ENCODE data around the gene PPIF.

PPIF gene

GRCh38 chr10:79379512-79380124 lies 32.3 kb downstream of the PPIF start:
- peak overlapping the region; percentile 71 for H3K9ac ChIP-seq (ENCODE audit: low read length)
- no peaks in the 10 kb centered on the region for H3K9me3 ChIP-seq (ENCODE audit: control insufficient read depth, low read length)
- no peaks in the 10 kb centered on the region for H3K27me3 ChIP-seq (replicated peaks; ENCODE audit: control insufficient read depth, insufficient read depth, low read length)
- no peak for DNase-seq (ENCODE audit: low read depth)
- peak overlapping the region; percentile 36 for H3K4me3 ChIP-seq (ENCODE audit: low read length)
- H3K4me1 ChIP-seq (ENCODE audit: control insufficient read depth, insufficient read depth, low read length): peaks cover 53% of the 10 kb centered on the region
- H3K36me3 ChIP-seq (ENCODE audit: control insufficient read depth, insufficient read depth, low read length, severe bottlenecking): peaks cover 6% of the 10 kb centered on the region

GRCh38 chr10:79380125-79380945 lies 33.1 kb downstream of the PPIF start:
- no peaks in the 10 kb centered on the region for H3K9me3 ChIP-seq (ENCODE audit: control insufficient read depth, low read length)
- DNase-seq (ENCODE audit: low read depth): peak; percentile 84
- H3K36me3 ChIP-seq (ENCODE audit: control insufficient read depth, insufficient read depth, low read length, severe bottlenecking): peaks cover 13% of the 10 kb centered on the region
- peaks cover 46% of the 10 kb centered on the region for H3K4me1 ChIP-seq (ENCODE audit: control insufficient read depth, insufficient read depth, low read length)
- peak overlapping the region; percentile 36 for H3K4me3 ChIP-seq (ENCODE audit: low read length)
- H3K27me3 ChIP-seq (replicated peaks; ENCODE audit: control insufficient read depth, insufficient read depth, low read length): no peaks in the 10 kb centered on the region
- peak overlapping the region; percentile 71 for H3K9ac ChIP-seq (ENCODE audit: low read length)

GRCh38 chr10:79380946-79381721 lies 33.9 kb downstream of the PPIF start:
- H3K36me3 ChIP-seq (ENCODE audit: control insufficient read depth, insufficient read depth, low read length, severe bottlenecking): peaks cover 21% of the 10 kb centered on the region
- H3K27me3 ChIP-seq (replicated peaks; ENCODE audit: control insufficient read depth, insufficient read depth, low read length): no peaks in the 10 kb centered on the region
- H3K9ac ChIP-seq (ENCODE audit: low read length): peak overlapping the region; percentile 71
- peaks cover 43% of the 10 kb centered on the region for H3K4me1 ChIP-seq (ENCODE audit: control insufficient read depth, insufficient read depth, low read length)
- DNase-seq (ENCODE audit: low read depth): peak; percentile 21
- no peak overlapping the region for H3K4me3 ChIP-seq (ENCODE audit: low read length)
- H3K9me3 ChIP-seq (ENCODE audit: control insufficient read depth, low read length): no peaks in the 10 kb centered on the region

GRCh38 chr10:79381804-79382221 lies 34.5 kb downstream of the PPIF start:
- H3K27me3 ChIP-seq (replicated peaks; ENCODE audit: control insufficient read depth, insufficient read depth, low read length): no peaks in the 10 kb centered on the region
- DNase-seq (ENCODE audit: low read depth): peak; percentile 67

GRCh38 chr10:79382491-79382941 lies 35.2 kb downstream of the PPIF start:
- Histone ChIP-seq H3K4me1 (ENCODE audit: control insufficient read depth, insufficient read depth, low read length) (peaks cover 48% of the 10 kb centered on the region), H3K27me3 (replicated peaks; ENCODE audit: control insufficient read depth, insufficient read depth, low read length) (no peaks in the 10 kb centered on the region), H3K9ac (ENCODE audit: low read length) (peak overlapping the region; percentile 66), H3K4me3 (ENCODE audit: low read length) (peak overlapping the region; percentile 36), H3K9me3 (ENCODE audit: control insufficient read depth, low read length) (no peaks in the 10 kb centered on the region), H3K36me3 (ENCODE audit: control insufficient read depth, insufficient read depth, low read length, severe bottlenecking) (peaks cover 33% of the 10 kb centered on the region)
- no peak for DNase-seq (ENCODE audit: low read depth)

More at GRCh38 chr10:79381804-79382221, 34.5 kb downstream of the PPIF start:
- Histone ChIP-seq H3K4me1 (ENCODE audit: control insufficient read depth, insufficient read depth, low read length) (peaks cover 43% of the 10 kb centered on the region), H3K9me3 (ENCODE audit: control insufficient read depth, low read length) (no peaks in the 10 kb centered on the region), H3K9ac (ENCODE audit: low read length) (peak overlapping the region; percentile 71), H3K36me3 (ENCODE audit: control insufficient read depth, insufficient read depth, low read length, severe bottlenecking) (peaks cover 27% of the 10 kb centered on the region), H3K4me3 (ENCODE audit: low read length) (peak overlapping the region; percentile 36)

GRCh38 chr10:79383974-79384606 lies 36.8 kb downstream of the PPIF start:
- H3K4me3 ChIP-seq (ENCODE audit: low read length): no peak overlapping the region
- peaks cover 49% of the 10 kb centered on the region for H3K36me3 ChIP-seq (ENCODE audit: control insufficient read depth, insufficient read depth, low read length, severe bottlenecking)
- no peak for DNase-seq (ENCODE audit: low read depth)
- H3K27me3 ChIP-seq (replicated peaks; ENCODE audit: control insufficient read depth, insufficient read depth, low read length): no peaks in the 10 kb centered on the region
- no peaks in the 10 kb centered on the region for H3K9me3 ChIP-seq (ENCODE audit: control insufficient read depth, low read length)
- H3K9ac ChIP-seq (ENCODE audit: low read length): no peak overlapping the region
- H3K4me1 ChIP-seq (ENCODE audit: control insufficient read depth, insufficient read depth, low read length): peaks cover 48% of the 10 kb centered on the region

- no peaks in the 10 kb centered on the region for H3K9me3 ChIP-seq (ENCODE audit: control insufficient read depth, low read length)
- H3K36me3 ChIP-seq (ENCODE audit: control insufficient read depth, insufficient read depth, low read length, severe bottlenecking): peaks cover 51% of the 10 kb centered on the region
- H3K9ac ChIP-seq (ENCODE audit: low read length): no peak overlapping the region
- peaks cover 41% of the 10 kb centered on the region for H3K4me1 ChIP-seq (ENCODE audit: control insufficient read depth, insufficient read depth, low read length)
- DNase-seq (ENCODE audit: low read depth): no peak
- no peak overlapping the region for H3K4me3 ChIP-seq (ENCODE audit: low read length)
- no peaks in the 10 kb centered on the region for H3K27me3 ChIP-seq (replicated peaks; ENCODE audit: control insufficient read depth, insufficient read depth, low read length)
These were observed 37.6 kb downstream of the PPIF start for GRCh38 chr10:79384773-79385391.

GRCh38 chr10:79385392-79385795 lies 38.1 kb downstream of the PPIF start:
- Histone ChIP-seq H3K4me1 (ENCODE audit: control insufficient read depth, insufficient read depth, low read length) (peaks cover 36% of the 10 kb centered on the region), H3K9me3 (ENCODE audit: control insufficient read depth, low read length) (no peaks in the 10 kb centered on the region), H3K36me3 (ENCODE audit: control insufficient read depth, insufficient read depth, low read length, severe bottlenecking) (peaks cover 55% of the 10 kb centered on the region), H3K4me3 (ENCODE audit: low read length) (no peak overlapping the region), H3K27me3 (replicated peaks; ENCODE audit: control insufficient read depth, insufficient read depth, low read length) (no peaks in the 10 kb centered on the region), H3K9ac (ENCODE audit: low read length) (no peak overlapping the region)
- DNase-seq (ENCODE audit: low read depth): no peak

- Histone ChIP-seq H3K27me3 (replicated peaks; ENCODE audit: control insufficient read depth, insufficient read depth, low read length) (no peaks in the 10 kb centered on the region), H3K9ac (ENCODE audit: low read length) (no peak overlapping the region), H3K4me3 (ENCODE audit: low read length) (no peak overlapping the region), H3K4me1 (ENCODE audit: control insufficient read depth, insufficient read depth, low read length) (peaks cover 30% of the 10 kb centered on the region), H3K9me3 (ENCODE audit: control insufficient read depth, low read length) (no peaks in the 10 kb centered on the region), H3K36me3 (ENCODE audit: control insufficient read depth, insufficient read depth, low read length, severe bottlenecking) (peaks cover 61% of the 10 kb centered on the region)
- no peak for DNase-seq (ENCODE audit: low read depth)
These were observed 38.7 kb downstream of the PPIF start for GRCh38 chr10:79385804-79386531.
